ENCODE results near the gene GCNT1.

Gene GCNT1

GRCh38 chr9:76542360-76542759 is 83.4 kb downstream of the GCNT1 start:
- DNase-seq = peak; percentile 82

- DNase-seq = no peak
Measured at GRCh38 chr9:76545191-76545590, 86.2 kb downstream of the GCNT1 start.

GRCh38 chr9:76552181-76552580 is 93.2 kb downstream of the GCNT1 start:
- DNase-seq = no peak

GRCh38 chr9:76552751-76553455 is 93.9 kb downstream of the GCNT1 start:
- DNase-seq = peak; percentile 30

DNA sequence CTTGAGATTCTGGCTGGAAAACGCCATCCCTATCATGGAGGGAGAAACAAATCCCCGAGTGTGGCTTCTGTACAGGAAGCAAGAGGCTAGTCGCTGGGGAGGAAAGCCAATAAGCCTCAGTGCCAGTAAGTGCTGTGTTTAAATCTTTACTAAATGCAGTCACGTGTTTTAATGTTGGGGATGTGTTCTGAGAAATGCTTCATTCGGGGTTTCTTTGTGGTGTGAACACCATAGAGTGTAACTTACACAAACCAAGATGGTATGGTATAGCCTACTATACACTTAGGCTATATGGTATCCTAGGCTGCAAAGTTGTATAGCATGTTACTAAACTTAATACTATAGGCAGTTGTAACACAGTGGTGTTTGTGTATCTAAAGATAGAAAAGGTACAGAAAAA is 94.7 kb downstream of the GCNT1 start:
- DNase-seq = no peak
